ENCODE data around the gene DFFB.
"Not testable (repeated sequence)": the region's sequence is repeated elsewhere in the genome, so short reads cannot be mapped to it uniquely, and the experiment has no call there.

Gene DFFB

GRCh38 chr1:3907031-3907534 lies 49.8 kb downstream of the DFFB start:
- peak in 1 of 2 donors; percentile 29 for DNase-seq (ENCODE audit: extremely low read depth in 1 of 2, low read depth in 1 of 2)

DNA sequence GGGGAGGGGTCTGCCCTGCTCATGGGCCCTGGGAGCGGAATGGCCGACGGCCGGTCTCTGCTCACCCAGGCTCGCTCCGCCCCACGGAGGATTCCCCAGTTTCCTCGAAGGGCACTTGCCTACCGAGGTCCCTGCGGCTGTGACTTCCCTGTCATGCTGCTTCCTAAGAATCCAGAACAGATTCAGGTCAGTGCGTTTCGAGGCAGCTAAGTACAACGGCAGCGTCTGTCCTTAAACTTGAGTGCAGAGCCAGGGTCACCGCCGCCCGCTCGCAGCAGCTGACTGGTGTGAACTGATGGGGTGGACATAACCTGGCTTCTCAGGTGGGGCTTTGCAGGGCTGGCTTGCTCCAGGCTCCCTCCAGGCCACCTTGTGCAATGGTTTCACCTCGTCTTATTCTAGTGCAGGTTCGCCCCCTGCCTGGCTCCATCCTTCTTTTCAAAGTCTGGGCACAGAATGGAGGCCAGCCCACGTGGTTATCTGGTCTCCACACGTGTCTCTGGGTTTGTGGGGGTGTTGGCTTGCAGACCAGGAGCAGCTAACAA lies 50.4 kb downstream of the DFFB start:
- DNase-seq (ENCODE audit: extremely low read depth in 1 of 2, low read depth in 1 of 2): no peak

GRCh38 chr1:3908886-3909517 lies 51.7 kb downstream of the DFFB start:
- DNase-seq (ENCODE audit: extremely low read depth in 1 of 2, low read depth in 1 of 2): no peak

GRCh38 chr1:3909615-3910014 lies 52.3 kb downstream of the DFFB start:
- DNase-seq (ENCODE audit: extremely low read depth in 1 of 2, low read depth in 1 of 2): no peak

- DNase-seq (ENCODE audit: extremely low read depth in 1 of 2, low read depth in 1 of 2): no peak
These were observed 52.9 kb downstream of the DFFB start for GRCh38 chr1:3910049-3910731.

DNA sequence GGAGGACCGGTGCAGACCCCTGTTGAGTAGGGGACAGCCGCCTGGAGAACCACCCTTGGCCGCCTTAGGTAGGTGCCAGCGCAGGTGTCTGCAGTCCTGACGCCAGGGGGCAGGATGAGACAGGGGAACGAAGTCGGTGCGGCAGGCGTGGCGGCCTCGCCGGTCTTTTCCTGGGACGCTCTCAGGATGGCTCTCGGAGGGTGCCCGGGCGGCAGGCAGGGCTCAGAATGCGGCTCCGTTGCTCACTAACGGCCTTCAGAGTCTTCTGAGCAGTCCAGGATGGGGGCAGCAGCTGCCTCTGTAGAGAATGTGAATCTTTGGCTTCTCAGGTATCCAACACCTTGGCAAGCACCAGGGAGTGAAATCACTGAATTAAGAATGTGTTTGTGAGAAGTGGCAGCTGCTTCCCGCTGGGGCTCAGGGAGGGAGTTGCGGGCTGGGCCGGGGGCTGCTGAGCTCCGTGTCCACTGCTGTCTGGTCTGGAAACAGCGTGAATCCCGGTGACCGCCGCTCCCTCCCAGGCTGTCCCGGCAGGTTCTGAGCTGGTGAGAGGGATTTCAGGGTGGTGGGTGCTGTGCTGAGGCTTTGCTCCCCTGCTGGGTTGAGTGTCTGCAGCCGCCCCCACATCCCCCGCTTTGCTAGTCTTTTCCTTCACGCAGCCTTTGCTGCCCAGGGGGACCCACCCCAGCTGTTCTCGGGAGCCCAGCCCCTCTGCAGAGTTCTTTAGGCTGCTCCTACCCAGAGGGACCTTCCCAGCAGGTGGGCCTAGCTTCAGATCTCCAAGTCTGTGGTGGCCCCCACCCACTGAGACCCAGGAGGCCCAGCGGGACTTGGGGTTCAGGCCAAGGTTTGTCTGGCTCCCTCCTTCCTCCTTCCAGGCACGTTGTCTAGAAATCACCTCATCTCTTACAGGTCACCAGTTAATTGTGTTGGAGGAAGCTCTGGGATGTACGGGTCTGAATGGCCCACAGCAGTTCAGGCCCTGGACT lies 53.9 kb downstream of the DFFB start:
- DNase-seq (ENCODE audit: extremely low read depth in 1 of 2, low read depth in 1 of 2): peak; percentile 30 to 54

- no peak for DNase-seq (ENCODE audit: extremely low read depth in 1 of 2, low read depth in 1 of 2)
These were observed 54.9 kb downstream of the DFFB start for GRCh38 chr1:3911981-3912808.

- no peak for DNase-seq (ENCODE audit: extremely low read depth in 1 of 2, low read depth in 1 of 2)
These were observed 55.8 kb downstream of the DFFB start for GRCh38 chr1:3912809-3913685.

DNA sequence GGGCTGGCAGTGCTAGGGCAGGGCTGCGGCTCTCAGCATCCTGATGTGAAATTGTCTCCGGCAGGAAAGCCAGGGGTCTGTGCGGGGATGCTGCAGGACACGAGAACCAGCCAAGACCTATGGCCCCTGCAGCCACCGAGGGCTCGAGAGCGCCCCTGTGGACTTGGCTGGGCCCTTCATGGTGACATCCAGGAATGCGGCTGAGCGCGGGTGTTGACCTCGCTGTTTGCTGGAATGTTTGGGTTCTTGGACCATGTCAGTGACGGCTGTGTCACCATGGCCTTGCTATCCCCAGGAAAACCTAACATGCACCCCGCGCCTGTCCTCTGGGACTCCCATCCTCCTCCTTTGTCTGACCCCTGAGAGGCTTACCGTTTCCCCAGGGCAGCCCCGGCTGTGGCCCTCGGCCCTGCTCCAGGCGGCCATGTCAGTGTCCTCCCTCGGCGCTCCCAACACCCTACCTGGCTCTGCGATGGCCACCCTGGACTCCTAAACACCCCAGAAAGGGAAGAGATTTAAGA lies 57.1 kb downstream of the DFFB start:
- no peak for DNase-seq (ENCODE audit: extremely low read depth in 1 of 2, low read depth in 1 of 2)

DNA sequence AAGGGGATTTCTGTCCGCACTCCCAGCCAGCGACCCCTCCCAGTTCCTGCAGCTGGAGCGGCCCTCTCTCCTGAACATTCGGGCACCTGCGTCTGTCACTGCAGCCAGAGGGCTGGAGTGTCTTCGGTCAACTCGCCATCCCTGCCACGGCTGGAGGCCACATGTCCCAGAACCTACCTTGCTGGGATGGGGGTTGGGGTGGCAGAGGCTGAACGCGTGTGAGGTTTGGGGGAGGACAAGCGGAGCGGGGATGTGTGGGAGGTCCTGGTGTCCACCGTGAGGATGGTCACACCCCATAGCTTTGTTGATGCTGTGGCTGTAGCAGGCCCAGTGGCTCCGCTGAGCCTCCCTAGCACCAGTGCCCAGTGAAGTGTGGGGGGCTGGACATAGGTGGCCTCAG lies 57.6 kb downstream of the DFFB start:
- no peak for DNase-seq (ENCODE audit: extremely low read depth in 1 of 2, low read depth in 1 of 2)

- DNase-seq (ENCODE audit: extremely low read depth in 1 of 2, low read depth in 1 of 2): no peak
These were observed 58.4 kb downstream of the DFFB start for GRCh38 chr1:3915551-3916121.

DNA sequence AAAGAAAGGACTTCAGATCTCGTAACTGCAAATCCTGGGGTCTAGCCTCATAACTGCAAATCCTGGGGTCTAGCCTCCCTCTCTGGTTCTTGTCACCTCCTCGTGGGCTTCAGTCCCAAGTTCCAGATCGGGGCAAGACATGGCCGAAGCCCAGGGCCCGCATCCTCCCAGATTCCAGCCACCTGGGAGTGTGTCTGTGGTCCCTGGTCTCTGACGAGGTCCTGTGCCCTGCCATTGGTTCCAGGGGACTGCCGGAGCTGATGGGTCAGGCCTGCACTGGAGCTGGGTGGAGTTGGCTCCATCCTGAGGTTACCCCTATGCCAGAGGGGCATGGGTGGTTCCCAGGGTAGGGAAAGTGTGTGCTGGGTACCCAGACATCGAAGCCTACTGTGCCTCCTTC lies 60.5 kb downstream of the DFFB start:
- DNase-seq (ENCODE audit: extremely low read depth in 1 of 2, low read depth in 1 of 2): no peak

DNA sequence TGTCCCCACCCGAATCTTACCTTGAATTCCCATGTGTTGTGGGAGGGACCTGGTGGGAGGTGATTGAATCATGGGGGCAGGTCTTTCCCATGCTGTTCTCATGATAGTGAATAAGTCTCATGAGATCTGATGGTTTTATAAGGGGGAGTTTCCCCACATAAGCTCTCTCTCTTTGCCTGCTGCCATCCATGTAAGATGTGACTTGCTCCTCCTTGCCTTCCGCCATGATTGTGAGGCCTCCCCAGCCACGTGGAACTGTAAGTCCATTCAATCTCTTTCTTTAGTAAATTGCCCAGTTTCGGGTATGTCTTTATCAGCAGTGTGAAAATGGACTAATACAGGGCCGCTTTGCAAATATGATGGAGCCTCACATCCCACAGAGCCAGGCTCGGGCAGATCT lies 61.1 kb downstream of the DFFB start:
- not testable (repeated sequence) for DNase-seq (ENCODE audit: extremely low read depth in 1 of 2, low read depth in 1 of 2)

DNA sequence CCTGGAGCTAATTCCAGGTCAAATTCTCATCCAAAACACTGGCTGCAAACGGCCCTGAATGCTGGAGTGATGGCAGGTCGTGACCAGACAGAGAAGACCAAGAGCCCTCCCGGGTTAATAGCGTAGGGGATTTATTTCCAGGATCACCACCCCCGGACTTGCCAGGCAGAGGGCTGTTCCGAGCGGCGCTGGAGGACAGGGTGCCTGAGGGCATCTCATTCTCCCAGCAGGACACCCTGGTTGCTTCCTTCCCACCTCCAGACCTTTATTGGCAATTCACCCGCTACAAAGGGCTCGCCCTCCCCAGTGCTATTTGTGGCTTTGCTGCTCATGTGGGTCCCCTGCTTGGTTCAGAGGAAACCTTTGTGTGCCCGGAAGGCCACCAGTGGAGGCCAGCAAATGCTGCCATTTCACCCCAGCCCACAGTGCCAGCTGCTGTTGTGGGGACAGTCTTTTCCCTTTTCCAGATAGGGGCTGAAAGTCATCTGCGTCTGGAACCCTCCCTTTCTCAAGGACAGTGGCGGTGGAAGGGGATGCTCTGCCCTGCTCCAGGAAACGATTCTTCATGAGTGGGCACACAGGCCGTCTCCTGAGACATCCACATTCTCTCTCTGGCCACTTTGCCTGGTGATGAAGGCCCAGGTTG lies 61.8 kb downstream of the DFFB start:
- no peak for DNase-seq (ENCODE audit: extremely low read depth in 1 of 2, low read depth in 1 of 2)

- no peak for DNase-seq (ENCODE audit: extremely low read depth in 1 of 2, low read depth in 1 of 2)
These were observed 62.4 kb downstream of the DFFB start for GRCh38 chr1:3919706-3920105.

GRCh38 chr1:3921765-3922164 lies 64.5 kb downstream of the DFFB start:
- DNase-seq (ENCODE audit: extremely low read depth in 1 of 2, low read depth in 1 of 2): no peak

DNA sequence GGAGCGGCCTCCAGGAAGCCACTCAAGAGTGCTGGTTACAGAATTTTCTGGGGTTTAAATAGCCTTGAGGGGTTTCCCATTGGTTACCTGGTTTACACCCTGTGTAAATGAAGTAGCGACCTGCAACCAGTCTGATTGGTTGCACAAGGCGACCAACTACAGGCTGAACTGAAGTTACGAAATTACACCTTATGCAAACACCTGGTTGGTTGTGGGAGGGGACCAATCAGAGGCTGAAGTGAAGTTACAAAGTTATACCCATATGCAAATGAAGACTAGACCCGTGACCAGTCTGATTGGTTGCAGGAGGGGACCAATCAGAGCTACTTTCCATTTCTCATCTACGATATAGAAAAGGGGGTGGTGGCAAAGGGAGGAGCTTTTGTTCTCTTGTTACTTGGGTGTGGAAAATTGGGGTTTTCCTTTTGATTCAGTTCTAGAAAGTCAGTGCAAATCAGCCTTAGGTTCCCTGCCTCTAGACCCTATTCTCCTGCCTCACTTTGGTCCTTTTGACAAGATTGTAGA lies 65.0 kb downstream of the DFFB start:
- no peak for DNase-seq (ENCODE audit: extremely low read depth in 1 of 2, low read depth in 1 of 2)

GRCh38 chr1:3922851-3923250 lies 65.6 kb downstream of the DFFB start:
- no peak for DNase-seq (ENCODE audit: extremely low read depth in 1 of 2, low read depth in 1 of 2)
